ENCODE data around the gene DIDO1. TPM values are rescaled to one million over a fixed set of nuclear protein-coding genes. Genes with fewer than 3 reads are reported as not detected.

The DIDO1 gene
- total and polyA plus RNA-seq, 9 of the 15 experiments (the other 6 are each of a cell fraction or from before 2014, with no cell fraction given), result 4.4 to 46.8 (median 31.2) TPM

DNA sequence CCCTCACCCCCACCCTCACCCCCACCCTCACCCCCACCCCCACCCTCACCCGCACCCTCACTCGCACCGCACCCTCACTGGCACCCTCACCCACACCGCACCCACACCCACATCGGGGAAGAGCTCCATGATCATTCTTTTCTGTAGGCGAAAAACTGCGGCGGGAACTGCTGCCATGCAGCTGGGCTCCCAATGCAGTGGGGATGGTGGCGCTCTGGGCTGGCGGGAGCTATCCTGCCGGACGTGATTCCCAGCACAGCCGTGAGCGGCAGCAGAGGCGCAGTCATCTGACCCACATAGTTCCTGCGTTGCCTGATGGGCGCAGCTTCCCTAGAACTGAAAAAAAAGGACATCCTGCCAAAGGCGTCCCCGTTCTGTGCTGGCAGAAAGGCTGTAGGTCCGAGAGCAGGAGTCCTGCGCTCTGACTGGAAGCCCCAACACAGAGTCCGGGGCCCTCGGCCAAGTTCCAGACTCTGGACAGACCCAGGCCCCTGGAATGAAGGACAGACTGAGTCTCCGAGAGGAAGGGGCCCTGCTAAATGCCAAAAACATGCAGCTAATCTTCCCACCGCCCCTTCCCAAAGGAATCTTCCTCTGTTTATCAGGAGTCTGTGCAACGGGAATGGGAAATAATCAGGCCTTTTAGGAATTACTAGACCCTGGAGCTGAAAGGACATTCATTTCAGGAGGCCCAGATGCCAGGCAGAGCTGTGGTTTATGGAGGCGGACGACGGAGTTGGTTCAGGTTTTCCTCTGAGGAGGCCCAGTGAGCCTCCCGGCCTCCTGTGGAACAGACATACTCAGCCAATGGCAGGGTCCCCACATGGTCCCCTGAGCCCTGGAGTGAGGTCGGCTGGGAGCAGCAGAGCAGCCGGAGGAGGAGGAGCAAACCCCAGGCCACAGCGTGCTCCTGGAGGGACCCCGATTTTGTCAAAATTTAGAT lies 50.6 kb downstream of the DIDO1 start (continued):
- TF ChIP-seq, protein P1, sequence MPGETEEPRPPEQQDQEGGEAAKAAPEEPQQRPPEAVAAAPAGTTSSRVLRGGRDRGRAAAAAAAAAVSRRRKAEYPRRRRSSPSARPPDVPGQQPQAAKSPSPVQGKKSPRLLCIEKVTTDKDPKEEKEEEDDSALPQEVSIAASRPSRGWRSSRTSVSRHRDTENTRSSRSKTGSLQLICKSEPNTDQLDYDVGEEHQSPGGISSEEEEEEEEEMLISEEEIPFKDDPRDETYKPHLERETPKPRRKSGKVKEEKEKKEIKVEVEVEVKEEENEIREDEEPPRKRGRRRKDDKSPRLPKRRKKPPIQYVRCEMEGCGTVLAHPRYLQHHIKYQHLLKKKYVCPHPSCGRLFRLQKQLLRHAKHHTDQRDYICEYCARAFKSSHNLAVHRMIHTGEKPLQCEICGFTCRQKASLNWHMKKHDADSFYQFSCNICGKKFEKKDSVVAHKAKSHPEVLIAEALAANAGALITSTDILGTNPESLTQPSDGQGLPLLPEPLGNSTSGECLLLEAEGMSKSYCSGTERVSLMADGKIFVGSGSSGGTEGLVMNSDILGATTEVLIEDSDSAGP (CRISPR knock-in tag; IDR thresholded peaks at IDR 0.05), result no peak
- TF ChIP-seq, protein P2, sequence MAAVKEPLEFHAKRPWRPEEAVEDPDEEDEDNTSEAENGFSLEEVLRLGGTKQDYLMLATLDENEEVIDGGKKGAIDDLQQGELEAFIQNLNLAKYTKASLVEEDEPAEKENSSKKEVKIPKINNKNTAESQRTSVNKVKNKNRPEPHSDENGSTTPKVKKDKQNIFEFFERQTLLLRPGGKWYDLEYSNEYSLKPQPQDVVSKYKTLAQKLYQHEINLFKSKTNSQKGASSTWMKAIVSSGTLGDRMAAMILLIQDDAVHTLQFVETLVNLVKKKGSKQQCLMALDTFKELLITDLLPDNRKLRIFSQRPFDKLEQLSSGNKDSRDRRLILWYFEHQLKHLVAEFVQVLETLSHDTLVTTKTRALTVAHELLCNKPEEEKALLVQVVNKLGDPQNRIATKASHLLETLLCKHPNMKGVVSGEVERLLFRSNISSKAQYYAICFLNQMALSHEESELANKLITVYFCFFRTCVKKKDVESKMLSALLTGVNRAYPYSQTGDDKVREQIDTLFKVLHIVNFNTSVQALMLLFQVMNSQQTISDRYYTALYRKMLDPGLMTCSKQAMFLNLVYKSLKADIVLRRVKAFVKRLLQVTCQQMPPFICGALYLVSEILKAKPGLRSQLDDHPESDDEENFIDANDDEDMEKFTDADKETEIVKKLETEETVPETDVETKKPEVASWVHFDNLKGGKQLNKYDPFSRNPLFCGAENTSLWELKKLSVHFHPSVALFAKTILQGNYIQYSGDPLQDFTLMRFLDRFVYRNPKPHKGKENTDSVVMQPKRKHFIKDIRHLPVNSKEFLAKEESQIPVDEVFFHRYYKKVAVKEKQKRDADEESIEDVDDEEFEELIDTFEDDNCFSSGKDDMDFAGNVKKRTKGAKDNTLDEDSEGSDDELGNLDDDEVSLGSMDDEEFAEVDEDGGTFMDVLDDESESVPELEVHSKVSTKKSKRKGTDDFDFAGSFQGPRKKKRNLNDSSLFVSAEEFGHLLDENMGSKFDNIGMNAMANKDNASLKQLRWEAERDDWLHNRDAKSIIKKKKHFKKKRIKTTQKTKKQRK (IDR thresholded peaks at IDR 0.05; ENCODE audit: borderline replicate concordance, low read depth, low read length), result no peak
- TF ChIP-seq FOXM1 (IDR thresholded peaks at IDR 0.05; ENCODE audit: low read depth) (no peak), FOXM1 (CRISPR knock-in tag; IDR thresholded peaks at IDR 0.05; ENCODE audit: low read depth) (no peak), GATAD2A (IDR thresholded peaks at IDR 0.05) (no peak), RBM14 (IDR thresholded peaks at IDR 0.05; ENCODE audit: borderline replicate concordance, insufficient read depth, low read depth, low read length) (no peak), ZNF444 (CRISPR knock-in tag; IDR thresholded peaks at IDR 0.05) (no peak), SUPT5H (IDR thresholded peaks at IDR 0.05) (0 out of 2 replicates have a peak, but pooled peaks have one; percentile 35), ELF4 (CRISPR knock-in tag; IDR thresholded peaks at IDR 0.05) (no peak), NCOA4 (IDR thresholded peaks at IDR 0.05; ENCODE audit: partially characterized antibody) (no peak), MYC (IDR thresholded peaks at IDR 0.05; ENCODE audit: low read depth, low read length) (peak; percentile 49), MYC (CRISPR knock-in tag; IDR thresholded peaks at IDR 0.05; ENCODE audit: borderline replicate concordance, low read depth) (no peak), NFE2L1 (tag; IDR thresholded peaks at IDR 0.05; ENCODE audit: borderline replicate concordance, low read depth) (no peak), CSDE1 (IDR thresholded peaks at IDR 0.05) (no peak), PHB (CRISPR knock-in tag; IDR thresholded peaks at IDR 0.05) (no peak), CBX1 (IDR thresholded peaks at IDR 0.05; ENCODE audit: low read depth) (no peak), ZNF696 (CRISPR knock-in tag; conservative IDR thresholded peaks at IDR 0.05) (no peak), U2AF2 (optimal IDR thresholded peaks at IDR 0.05; ENCODE audit: low read depth, low read length) (no peak), KDM5B (IDR thresholded peaks at IDR 0.05; ENCODE audit: insufficient replicate concordance, low read depth, low read length) (peak; percentile 29), CC2D1A (IDR thresholded peaks at IDR 0.05) (peak; percentile 43; the same call in 1 of the 2 replicates)
- TF ChIP-seq, protein P3, sequence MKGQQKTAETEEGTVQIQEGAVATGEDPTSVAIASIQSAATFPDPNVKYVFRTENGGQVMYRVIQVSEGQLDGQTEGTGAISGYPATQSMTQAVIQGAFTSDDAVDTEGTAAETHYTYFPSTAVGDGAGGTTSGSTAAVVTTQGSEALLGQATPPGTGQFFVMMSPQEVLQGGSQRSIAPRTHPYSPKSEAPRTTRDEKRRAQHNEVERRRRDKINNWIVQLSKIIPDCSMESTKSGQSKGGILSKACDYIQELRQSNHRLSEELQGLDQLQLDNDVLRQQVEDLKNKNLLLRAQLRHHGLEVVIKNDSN (CRISPR knock-in tag; IDR thresholded peaks at IDR 0.05), result peak; percentile 91
- TF ChIP-seq, protein P4, sequence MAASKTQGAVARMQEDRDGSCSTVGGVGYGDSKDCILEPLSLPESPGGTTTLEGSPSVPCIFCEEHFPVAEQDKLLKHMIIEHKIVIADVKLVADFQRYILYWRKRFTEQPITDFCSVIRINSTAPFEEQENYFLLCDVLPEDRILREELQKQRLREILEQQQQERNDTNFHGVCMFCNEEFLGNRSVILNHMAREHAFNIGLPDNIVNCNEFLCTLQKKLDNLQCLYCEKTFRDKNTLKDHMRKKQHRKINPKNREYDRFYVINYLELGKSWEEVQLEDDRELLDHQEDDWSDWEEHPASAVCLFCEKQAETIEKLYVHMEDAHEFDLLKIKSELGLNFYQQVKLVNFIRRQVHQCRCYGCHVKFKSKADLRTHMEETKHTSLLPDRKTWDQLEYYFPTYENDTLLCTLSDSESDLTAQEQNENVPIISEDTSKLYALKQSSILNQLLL (CRISPR knock-in tag; IDR thresholded peaks at IDR 0.05; ENCODE audit: borderline replicate concordance), result no peak

Measured in K562 (cell line).